ENCODE measurements around the gene YTHDF1.

The YTHDF1 gene

GRCh38 chr20:63175038-63175895, 40.7 kb downstream of the YTHDF1 start:
- no peaks in the 10 kb centered on the region for H3K36me3 ChIP-seq (ENCODE audit: control insufficient read depth in 2 of 2, insufficient read depth in 1 of 2, low read length in 2 of 2)
- H3K27ac ChIP-seq (ENCODE audit: extremely low read depth, low read depth, low read length), result no peak overlapping the region
- ChIA-PET POLR2A (no interaction called here), CTCF (no interaction called here)
- no peaks in the 10 kb centered on the region for H3K9me3 ChIP-seq (ENCODE audit: control insufficient read depth, insufficient read depth, low read depth, low read length)
- peak overlapping the region; percentile 16 for H3K4me3 ChIP-seq (ENCODE audit: low read depth, low read length)
- peaks cover 8% of the 10 kb centered on the region; the same call in 1 of the 2 replicates for H3K4me1 ChIP-seq (ENCODE audit: control insufficient read depth, insufficient read depth, low read length)
- TF ChIP-seq KLF16 (tag by site-specific recombination; IDR thresholded peaks at IDR 0.05) (0 out of 2 replicates have a peak, but pooled peaks have one; percentile 20), ZBTB11 (tag by site-specific recombination; conservative IDR thresholded peaks at IDR 0.05; ENCODE audit: low read depth) (no peak), ZNF214 (tag by site-specific recombination; IDR thresholded peaks at IDR 0.05; ENCODE audit: borderline replicate concordance) (no peak), ZFHX2 (tag by site-specific recombination; conservative IDR thresholded peaks at IDR 0.05) (peak; percentile 67), KLF17 (tag by site-specific recombination; IDR thresholded peaks at IDR 0.05) (0 out of 2 replicates have a peak, but pooled peaks have one; percentile 40), ZNF302 (tag by site-specific recombination; IDR thresholded peaks at IDR 0.05; ENCODE audit: low read depth) (no peak), ZNF426 (tag by site-specific recombination; IDR thresholded peaks at IDR 0.05) (no peak), ZNF398 (tag by site-specific recombination; IDR thresholded peaks at IDR 0.05) (peak; percentile 16; the same call in 1 of the 2 replicates), ZNF23 (tag by site-specific recombination; IDR thresholded peaks at IDR 0.05; ENCODE audit: borderline replicate concordance) (no peak), ZNF112 (tag by site-specific recombination; IDR thresholded peaks at IDR 0.05) (no peak), ZNF513 (tag by site-specific recombination; IDR thresholded peaks at IDR 0.05) (no peak), SP2 (tag by site-specific recombination; IDR thresholded peaks at IDR 0.05) (0 out of 2 replicates have a peak, but pooled peaks have one; percentile 4), ZSCAN18 (tag by site-specific recombination; IDR thresholded peaks at IDR 0.05) (no peak), ZNF529 (tag by site-specific recombination; IDR thresholded peaks at IDR 0.05; ENCODE audit: insufficient replicate concordance) (no peak), ZBTB10 (tag by site-specific recombination; IDR thresholded peaks at IDR 0.05) (peak; percentile 89), ZNF16 (tag by site-specific recombination; IDR thresholded peaks at IDR 0.05; ENCODE audit: low read depth) (no peak), GLIS1 (tag by site-specific recombination; IDR thresholded peaks at IDR 0.05) (peak; percentile 46; the same call in 1 of the 2 replicates), ZNF488 (tag by site-specific recombination; IDR thresholded peaks at IDR 0.05) (no peak), ZBTB20 (tag by site-specific recombination; IDR thresholded peaks at IDR 0.05) (peak; percentile 20), ZBTB21 (tag by site-specific recombination; IDR thresholded peaks at IDR 0.05) (no peak), SETDB1 (IDR thresholded peaks at IDR 0.05; ENCODE audit: insufficient read length, low read length) (no peak), ZNF335 (tag by site-specific recombination; conservative IDR thresholded peaks at IDR 0.05) (peak; percentile 85), ZNF558 (tag by site-specific recombination; IDR thresholded peaks at IDR 0.05) (no peak)
